ENCODE data around the gene UCN.

GRCh38 chr2:27261241-27261925 lies 46.9 kb downstream of the UCN start:
- TF ChIP-seq CTCF (conservative IDR thresholded peaks at IDR 0.05) = no peak
- no peak for TF ChIP-seq EZH2 (IDR thresholded peaks at IDR 0.05; ENCODE audit: low read depth)

All from PC-9 (cell line).